Fibroblast of pulmonary artery (primary cell): ENCODE data around the gene MITF.

Source experiments
- DNase-seq: peaks from one replicate; pipeline ENCODE4 v3.0.0-alpha.2; 2010; ENCODE audit warnings: low read depth
- H3K4me3 ChIP-seq: replicated peaks from 2 replicates; pipeline ENCODE4 v1.5.1; 2011; ENCODE audit warnings: low read depth, mild to moderate bottlenecking, control low read depth, low read length, moderate library complexity
- CTCF ChIP-seq: IDR thresholded peaks from 2 replicates; pipeline ENCODE4 v1.5.1; 2011; ENCODE audit warnings: mild to moderate bottlenecking, control low read depth, low read length, inconsistent platforms; ENCODE audit errors: missing control alignments

The MITF gene

GRCh38 chr3:69869643-69870042 is 130.4 kb downstream of the MITF start:
- H3K4me3 ChIP-seq, result no peak overlapping the region
- DNase-seq, result peak; percentile 4
- no peak for TF ChIP-seq CTCF

- DNase-seq, result no peak
- H3K4me3 ChIP-seq, result no peak overlapping the region
- no peak for TF ChIP-seq CTCF
Observed at GRCh38 chr3:69871251-69871650, 132.0 kb downstream of the MITF start.

- no peak for DNase-seq
- no peak overlapping the region for H3K4me3 ChIP-seq
- no peak for TF ChIP-seq CTCF
Observed at GRCh38 chr3:69871868-69872267, 132.6 kb downstream of the MITF start.

- DNase-seq, result peak; percentile 2
- no peak for TF ChIP-seq CTCF
- no peak overlapping the region for H3K4me3 ChIP-seq
Observed at GRCh38 chr3:69872783-69873378, 133.6 kb downstream of the MITF start.

GRCh38 chr3:69876073-69876472 is 136.8 kb downstream of the MITF start:
- no peak for TF ChIP-seq CTCF
- no peak overlapping the region for H3K4me3 ChIP-seq
- DNase-seq, result no peak

- TF ChIP-seq CTCF, result no peak
- no peak overlapping the region for H3K4me3 ChIP-seq
- no peak for DNase-seq
Observed at GRCh38 chr3:69878254-69878653, 139.0 kb downstream of the MITF start.

GRCh38 chr3:69879051-69879450 is 139.8 kb downstream of the MITF start:
- H3K4me3 ChIP-seq, result no peak overlapping the region
- DNase-seq, result no peak
- TF ChIP-seq CTCF, result no peak
